HG02981 (cell line): ENCODE results near the gene ARNT2.
"Not testable (repeated sequence)": the region's sequence is repeated elsewhere in the genome, so short reads cannot be mapped to it uniquely, and the experiment has no call there.

Experiments used
- ATAC-seq: cut with Tn5 transposase; IDR thresholded peaks from one replicate; pipeline ENCODE4 v1.9.1; 2021; ENCODE audit warnings: mild to moderate bottlenecking, moderate library complexity; ENCODE audit not compliant: unreplicated experiment

Gene ARNT2

GRCh38 chr15:80641384-80641783 is 237.2 kb downstream of the ARNT2 start:
- ATAC-seq, result no peak

DNA sequence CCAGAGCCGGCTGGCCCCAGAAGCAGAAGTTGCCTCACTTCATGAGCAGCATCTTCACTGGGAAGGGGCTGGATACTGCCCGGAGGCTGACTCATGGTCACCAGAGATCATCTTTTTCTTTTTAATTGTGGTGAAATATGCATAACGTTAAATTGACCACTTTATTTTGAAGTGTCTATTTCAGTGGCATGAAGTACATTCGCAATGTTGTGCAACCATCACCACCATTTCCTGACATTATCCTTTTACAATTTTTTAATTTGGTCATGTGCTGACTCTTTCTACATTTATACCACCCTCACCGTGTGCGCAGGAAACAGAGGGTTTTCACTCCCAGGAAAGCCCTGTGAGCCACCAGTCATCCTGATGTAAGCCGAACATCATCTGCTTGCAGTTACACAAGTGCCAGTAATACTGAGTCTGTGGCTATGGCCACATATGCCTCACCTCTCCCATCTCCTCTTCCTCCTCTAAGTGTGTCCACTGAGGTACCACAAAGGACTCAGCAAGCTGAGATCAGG is 239.3 kb downstream of the ARNT2 start:
- no peak for ATAC-seq

DNA sequence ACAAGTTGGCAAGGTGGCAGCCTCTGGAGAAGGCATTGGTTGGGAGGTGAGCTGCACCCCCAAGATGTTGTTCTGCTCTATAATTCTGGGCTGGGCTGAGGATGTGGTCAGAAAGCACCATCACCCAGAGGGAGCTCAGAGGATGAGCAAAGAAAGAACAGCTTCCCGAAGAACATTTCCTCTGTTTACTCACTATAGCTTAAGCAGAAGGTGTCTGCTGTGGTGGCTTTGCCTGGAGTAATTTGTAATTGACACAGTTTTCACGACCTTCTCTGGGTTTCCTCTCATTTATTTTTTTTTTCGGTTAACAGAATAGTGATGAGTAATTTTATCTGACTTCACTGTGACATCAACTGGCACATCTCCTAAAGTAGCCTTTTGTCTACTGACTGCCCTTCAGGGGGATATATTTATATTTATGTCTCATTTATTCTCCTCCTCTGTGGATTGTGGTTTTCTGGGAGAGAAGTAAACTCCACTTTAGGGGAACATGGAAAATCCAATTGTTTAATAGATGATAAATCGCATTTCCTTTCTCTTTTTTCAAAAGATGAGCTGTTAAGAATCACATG is 241.4 kb downstream of the ARNT2 start:
- ATAC-seq, result no peak

DNA sequence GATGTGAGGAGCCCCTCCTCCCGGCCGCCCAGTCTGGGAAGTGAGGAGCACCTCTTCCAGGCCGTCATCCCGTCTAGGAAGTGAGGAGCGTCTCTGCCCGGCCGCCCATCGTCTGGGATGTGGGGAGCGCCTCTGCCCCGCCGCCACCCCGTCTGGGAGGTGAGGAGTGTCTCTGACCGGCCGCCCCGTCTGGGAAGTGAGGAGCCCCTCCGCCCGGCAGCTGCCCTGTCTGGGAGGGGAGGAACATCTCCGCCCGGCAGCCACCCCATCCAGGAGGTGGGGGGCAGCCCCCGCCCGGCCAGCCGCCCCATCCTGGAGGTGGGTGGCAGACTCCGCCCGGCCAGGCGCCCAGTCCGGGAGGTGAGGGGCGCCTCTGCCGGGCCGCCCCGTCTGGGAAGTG is 243.2 kb downstream of the ARNT2 start:
- ATAC-seq, result not testable (repeated sequence)
